Tibial nerve (tissue), 4 donors: ENCODE data around the gene E2F8. TPM values are rescaled to one million over a fixed set of nuclear protein-coding genes. Genes with fewer than 3 reads are reported as not detected.

Experiments used
- DNase-seq, 2 donors: peaks; one replicate each; pipeline ENCODE4 v3.0.0-alpha.2; 2019; ENCODE audit warnings: low spot score in 2 of 2
- H3K27ac ChIP-seq, 4 donors: fragments of 200-600 bp; sonication (generic) in 3 of 4; one replicate each; pipeline ENCODE4 v1.5.1; 2017 to 2019; ENCODE audit warnings: mild to moderate bottlenecking in 1 of 4
- H3K27me3 ChIP-seq, 2 donors: fragments of 200-600 bp; sonication (generic) in 1 of 2; one replicate each; pipeline versions ENCODE4 v1.5.1 to v1.6.0; 2017 to 2019
- H3K36me3 ChIP-seq, 3 donors: fragments of 200-600 bp; sonication (generic); one replicate each; pipeline ENCODE4 v1.5.1; 2018 to 2019
- H3K4me1 ChIP-seq, 4 donors: fragments of 200-600 bp; sonication (generic) in 3 of 4; one replicate each; pipeline ENCODE4 v1.5.1; 2017 to 2019
- H3K4me3 ChIP-seq, 4 donors: fragments of 200-600 bp; sonication (generic) in 3 of 4; one replicate each; pipeline ENCODE4 v1.5.1; 2017 to 2019; ENCODE audit warnings: mild to moderate bottlenecking in 1 of 4, moderate library complexity in 1 of 4
- H3K9me3 ChIP-seq, 4 donors: fragments of 200-600 bp; sonication (generic) in 3 of 4; one replicate each; pipeline ENCODE4 v1.5.1; 2017 to 2019
- CTCF ChIP-seq, 5 experiments: fragments of 200-600 bp in 3 of 5; fragments of 450-650 bp in 2 of 5; sonication (generic) in 3 of 5; IDR thresholded peaks; one replicate each; pipeline ENCODE4 v1.5.1; 2016 to 2019; ENCODE audit warnings: antibody characterized with exemption in 5 of 5, mild to moderate bottlenecking in 3 of 5, moderate library complexity in 2 of 5
- EP300 ChIP-seq, 2 donors: sonication (generic); formaldehyde crosslinking; IDR thresholded peaks; one replicate each; pipeline ENCODE4 v1.6.1; 2017; ENCODE audit warnings: antibody characterized with exemption in 2 of 2, mild to moderate bottlenecking in 1 of 2
- POLR2A ChIP-seq, 2 donors: fragments of 450-650 bp; IDR thresholded peaks; one replicate each; pipeline ENCODE4 v1.6.1; 2017; ENCODE audit warnings: antibody characterized with exemption in 2 of 2, mild to moderate bottlenecking in 2 of 2, moderate library complexity in 2 of 2
- WGBS, 2 donors: methylation state at CpG; one replicate each; pipeline ENCODE4 v1.1.5; 2018; 5-methylcytosine and 5-hydroxymethylcytosine counted together
- total RNA-seq, 4 donors: library from RNA; depleted of rRNA; stranded (reverse); fragments of >200 nt; gene quantifications; one replicate each; pipeline ENCODE4 v1.1.0, GENCODE V29; 2016

E2F8 gene
- total RNA-seq, 4 donors from 2014 or later, result not detected

GRCh38 chr11:19191530-19192169 is 49.1 kb downstream of the E2F8 start:
- H3K9me3 ChIP-seq, result no peaks in the 10 kb centered on the region
- no peak overlapping the region for H3K27ac ChIP-seq
- H3K4me3 ChIP-seq, result no peak overlapping the region
- no peaks in the 10 kb centered on the region for H3K4me1 ChIP-seq
- no peak for TF ChIP-seq EP300 (IDR thresholded peaks at IDR 0.05)
- no peak for TF ChIP-seq POLR2A (IDR thresholded peaks at IDR 0.05)
- no peak for TF ChIP-seq CTCF (IDR thresholded peaks at IDR 0.05)
- WGBS, 2 donors, result 80 to 98% methylated on average over 5 to 7 of the region's 7 CpGs
- H3K27me3 ChIP-seq, result no peaks in the 10 kb centered on the region
- no peaks in the 10 kb centered on the region for H3K36me3 ChIP-seq
- no peak for DNase-seq

GRCh38 chr11:19187833-19188258 is 52.9 kb downstream of the E2F8 start:
- Histone ChIP-seq H3K27me3 (no peaks in the 10 kb centered on the region), H3K27ac (no peak overlapping the region), H3K9me3 (no peaks in the 10 kb centered on the region), H3K4me3 (no peak overlapping the region), H3K36me3 (no peaks in the 10 kb centered on the region), H3K4me1 (no peaks in the 10 kb centered on the region)
- no peak for TF ChIP-seq EP300 (IDR thresholded peaks at IDR 0.05)
- TF ChIP-seq CTCF (IDR thresholded peaks at IDR 0.05), result no peak
- no peak for TF ChIP-seq POLR2A (IDR thresholded peaks at IDR 0.05)
- no peak for DNase-seq
- 55 to 61% methylated on average over 9 of the region's 9 CpGs for WGBS, 2 donors

DNA sequence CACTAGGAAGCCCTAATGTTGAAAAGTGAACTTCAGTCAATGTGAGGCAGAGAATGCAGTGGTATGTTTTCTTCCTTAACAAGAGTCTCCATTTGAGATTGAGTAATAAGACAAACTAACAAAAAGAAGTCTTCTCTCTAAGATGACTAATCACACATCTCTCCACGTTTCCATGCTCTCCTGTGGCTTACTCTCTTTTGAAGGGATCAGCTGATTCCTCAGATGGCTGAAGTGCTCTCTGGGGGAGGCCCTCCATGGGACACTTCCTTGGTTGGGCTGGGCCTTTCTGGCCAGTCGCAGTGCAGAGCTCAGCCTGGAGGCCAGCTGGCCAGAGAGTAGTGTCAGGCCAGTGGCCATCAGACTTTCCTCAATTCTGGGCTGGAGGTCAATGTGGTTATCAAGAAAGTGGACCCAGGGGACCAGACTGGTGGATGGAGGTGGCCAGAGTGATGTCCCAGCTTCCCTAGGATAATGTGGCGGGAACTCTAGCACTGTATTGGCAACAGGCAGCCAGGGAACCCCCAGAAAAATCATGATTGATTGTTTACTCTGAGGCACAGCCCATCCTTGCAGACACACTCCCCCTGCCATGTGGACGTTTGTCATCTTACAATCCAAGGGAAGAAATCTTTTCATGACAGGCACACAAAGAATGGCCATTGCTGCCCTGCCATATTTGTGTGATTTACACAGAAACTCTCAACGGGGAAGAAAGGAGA is 53.5 kb downstream of the E2F8 start:
- 46 to 58% methylated on average over 5 of the region's 5 CpGs for WGBS, 2 donors
- no peak overlapping the region for H3K27ac ChIP-seq
- H3K9me3 ChIP-seq, result no peaks in the 10 kb centered on the region
- DNase-seq, result no peak
- H3K4me3 ChIP-seq, result no peak overlapping the region
- TF ChIP-seq POLR2A (IDR thresholded peaks at IDR 0.05), result no peak
- TF ChIP-seq EP300 (IDR thresholded peaks at IDR 0.05), result no peak
- TF ChIP-seq CTCF (IDR thresholded peaks at IDR 0.05), result no peak
- no peaks in the 10 kb centered on the region for H3K36me3 ChIP-seq
- no peaks in the 10 kb centered on the region for H3K4me1 ChIP-seq
- no peaks in the 10 kb centered on the region for H3K27me3 ChIP-seq

- 75 to 78% methylated on average over 6 of the region's 6 CpGs for WGBS, 2 donors
- no peak for DNase-seq
- no peak overlapping the region for H3K4me3 ChIP-seq
- no peaks in the 10 kb centered on the region for H3K27me3 ChIP-seq
- no peak overlapping the region for H3K27ac ChIP-seq
- TF ChIP-seq POLR2A (IDR thresholded peaks at IDR 0.05) (no peak), CTCF (IDR thresholded peaks at IDR 0.05) (no peak), EP300 (IDR thresholded peaks at IDR 0.05) (no peak)
- no peaks in the 10 kb centered on the region for H3K36me3 ChIP-seq
- H3K4me1 ChIP-seq, result no peaks in the 10 kb centered on the region
- H3K9me3 ChIP-seq, result no peaks in the 10 kb centered on the region
Observed at GRCh38 chr11:19185516-19186052, 55.2 kb downstream of the E2F8 start.

- TF ChIP-seq EP300 (IDR thresholded peaks at IDR 0.05), result no peak
- Histone ChIP-seq H3K4me1 (no peaks in the 10 kb centered on the region), H3K27ac (no peak overlapping the region), H3K4me3 (no peak overlapping the region), H3K27me3 (no peaks in the 10 kb centered on the region), H3K36me3 (no peaks in the 10 kb centered on the region), H3K9me3 (no peaks in the 10 kb centered on the region)
- DNase-seq, result no peak
- 48 to 54% methylated on average over 2 of the region's 2 CpGs for WGBS, 2 donors
Observed at GRCh38 chr11:19185036-19185435, 55.7 kb downstream of the E2F8 start.
